A549 (cell line): Measurements from ENCODE around the gene E4F1.

ENCODE experiments used
- BHLHE40 ChIP-seq: IDR thresholded peaks from 2 replicates; pipeline ENCODE4 v1.6.1; 2012; ENCODE audit warnings: low read depth, low read length, inconsistent platforms
- CEBPB ChIP-seq, 2 experiments: fragments of >200 bp in 1 of 2; sonication (Bioruptor Twin) in 1 of 2; formaldehyde crosslinking in 1 of 2; IDR thresholded peaks; 2 replicates each; pipeline ENCODE4 v1.6.1; 2012 to 2016
- CHD2 ChIP-seq: fragments of 150-350 bp; IDR thresholded peaks from 2 replicates; pipeline ENCODE4 v1.6.1; 2014; ENCODE audit warnings: low read length; ENCODE audit not compliant: partially characterized antibody
- CTCF ChIP-seq: fragments of >200 bp; sonication (Bioruptor Twin); formaldehyde crosslinking; IDR thresholded peaks from 3 replicates; pipeline ENCODE4 v1.5.1; 2016
- EHMT2 ChIP-seq: fragments of 200-600 bp; sonication (generic); IDR thresholded peaks from 2 replicates; pipeline ENCODE4 v1.6.1; 2016; ENCODE audit warnings: antibody characterized with exemption, low read depth, mild to moderate bottlenecking, moderate library complexity
- FOSL2 ChIP-seq, 2 experiments: fragments of 450-650 bp in 1 of 2; fragments of >200 bp in 1 of 2; sonication (Bioruptor Twin) in 1 of 2; formaldehyde crosslinking; IDR thresholded peaks; 2 replicates each; pipeline versions ENCODE4 v1.5.0 to v1.6.1; 2016 to 2020; ENCODE audit warnings: mild to moderate bottlenecking in 1 of 2, moderate library complexity in 1 of 2
- JUNB ChIP-seq: fragments of >200 bp; sonication (Bioruptor Twin); formaldehyde crosslinking; IDR thresholded peaks from 2 replicates; pipeline ENCODE4 v1.6.1; 2016
- POLR2A ChIP-seq: IDR thresholded peaks from 2 replicates; pipeline ENCODE4 v1.6.1; 2012; ENCODE audit warnings: mild to moderate bottlenecking, low read length
- ZNF302 ChIP-seq: fragments of 250-450 bp; sonication (Bioruptor Pico); IDR thresholded peaks from 2 replicates; pipeline ENCODE4 v1.9.0; 2021; ENCODE audit warnings: inconsistent platforms, mild to moderate bottlenecking, moderate library complexity

GRCh38 chr16:2234813-2235170, 11.4 kb downstream of the E4F1 start:
- TF ChIP-seq JUNB: no peak
- no peak for TF ChIP-seq CEBPB (IDR thresholded peaks at IDR 0.05)
- no peak for TF ChIP-seq EHMT2
- TF ChIP-seq CTCF: no peak
- no peak for TF ChIP-seq FOSL2 (IDR thresholded peaks at IDR 0.05)
- no peak for TF ChIP-seq FOSL2 (CRISPR knock-in tag; IDR thresholded peaks at IDR 0.05)
- TF ChIP-seq ZNF302 (CRISPR knock-in tag): no peak
- TF ChIP-seq POLR2A: no peak
- no peak for TF ChIP-seq BHLHE40
- TF ChIP-seq CHD2: no peak
